ENCODE data around the gene NME7. TPM values are rescaled to one million over a fixed set of nuclear protein-coding genes. Genes with fewer than 3 reads are reported as not detected.
"Not testable (repeated sequence)": the region's sequence is repeated elsewhere in the genome, so short reads cannot be mapped to it uniquely, and the experiment has no call there.

Gene NME7
- total RNA-seq, 4 donors from 2014 or later, result 5.0 to 8.9 (median 8.4) TPM

GRCh38 chr1:169196161-169196560 lies 171.4 kb downstream of the NME7 start:
- TF ChIP-seq CTCF (IDR thresholded peaks at IDR 0.05), result no peak
- no peak for TF ChIP-seq POLR2A (IDR thresholded peaks at IDR 0.05)
- DNase-seq (ENCODE audit: low spot score in 2 of 2), result no peak
- 94 to 97% methylated on average over 3 of the region's 3 CpGs for WGBS, 2 donors
- H3K4me3 ChIP-seq (ENCODE audit: low read depth, poor library complexity, severe bottlenecking), result no peak overlapping the region
- intact Hi-C loops (cut with DNase I; ENCODE audit: low total_unique reads), result no loop called here

GRCh38 chr1:169193191-169193850 lies 174.3 kb downstream of the NME7 start:
- no peak for DNase-seq (ENCODE audit: low spot score in 2 of 2)
- WGBS, 2 donors, result 66 to 67% methylated on average over 4 of the region's 4 CpGs

GRCh38 chr1:169186106-169186505 lies 181.5 kb downstream of the NME7 start:
- TF ChIP-seq POLR2A (IDR thresholded peaks at IDR 0.05) (no peak), CTCF (IDR thresholded peaks at IDR 0.05) (no peak)
- DNase-seq (ENCODE audit: low spot score in 2 of 2), result no peak
- no peak overlapping the region for H3K4me3 ChIP-seq (ENCODE audit: low read depth, poor library complexity, severe bottlenecking)
- intact Hi-C loops (cut with DNase I; ENCODE audit: low total_unique reads), result no loop called here
- WGBS, 2 donors, result 52 to 64% methylated on average over 1 of the region's 1 CpG

More at GRCh38 chr1:169193191-169193850, 174.3 kb downstream of the NME7 start:
- no peak for TF ChIP-seq POLR2A (IDR thresholded peaks at IDR 0.05)
- TF ChIP-seq CTCF (IDR thresholded peaks at IDR 0.05), result no peak
- intact Hi-C loops (cut with DNase I; ENCODE audit: low total_unique reads), result no loop called here
- H3K4me3 ChIP-seq (ENCODE audit: low read depth, poor library complexity, severe bottlenecking), result no peak overlapping the region

- 42 to 45% methylated on average over 1 of the region's 1 CpG for WGBS, 2 donors
- intact Hi-C loops (cut with DNase I; ENCODE audit: low total_unique reads), result no loop called here
These were observed 182.8 kb downstream of the NME7 start for GRCh38 chr1:169184812-169185211.

GRCh38 chr1:169180174-169180573 lies 187.4 kb downstream of the NME7 start:
- DNase-seq (ENCODE audit: low spot score in 2 of 2), result no peak
- no peak overlapping the region for H3K4me3 ChIP-seq (ENCODE audit: low read depth, poor library complexity, severe bottlenecking)
- TF ChIP-seq POLR2A (IDR thresholded peaks at IDR 0.05), result no peak
- no peak for TF ChIP-seq CTCF (IDR thresholded peaks at IDR 0.05)
- WGBS, 2 donors, result 90 to 95% methylated on average over 3 of the region's 3 CpGs
- intact Hi-C loops (cut with DNase I; ENCODE audit: low total_unique reads), result no loop called here

More at GRCh38 chr1:169184812-169185211, 182.8 kb downstream of the NME7 start:
- TF ChIP-seq POLR2A (IDR thresholded peaks at IDR 0.05), result no peak
- no peak for TF ChIP-seq CTCF (IDR thresholded peaks at IDR 0.05)
- no peak for DNase-seq (ENCODE audit: low spot score in 2 of 2)
- no peak overlapping the region for H3K4me3 ChIP-seq (ENCODE audit: low read depth, poor library complexity, severe bottlenecking)

GRCh38 chr1:169179431-169179830 lies 188.2 kb downstream of the NME7 start:
- H3K4me3 ChIP-seq (ENCODE audit: low read depth, poor library complexity, severe bottlenecking); intact Hi-C loops (cut with DNase I; ENCODE audit: low total_unique reads); DNase-seq (ENCODE audit: low spot score in 2 of 2): not testable (repeated sequence)
- 94 to 98% methylated on average over 3 of the region's 3 CpGs for WGBS, 2 donors
